H9 (cell line): ENCODE data around the gene TTYH2. TPM values are rescaled to one million over a fixed set of nuclear protein-coding genes. Genes with fewer than 3 reads are reported as not detected.

Experiments used
- DNase-seq: peaks from one replicate; pipeline ENCODE4 v3.0.0-alpha.2; 2017
- H2AFZ ChIP-seq: one replicate; pipeline ENCODE4 v1.6.1; 2013; ENCODE audit warnings: mild to moderate bottlenecking, low read length, control low read depth, moderate library complexity
- H2AK5ac ChIP-seq: 2 replicates; pipeline ENCODE4 v1.6.1; 2013; ENCODE audit warnings: low read length, control low read depth, mixed read lengths; ENCODE audit not compliant: insufficient read length
- H2BK120ac ChIP-seq: one replicate; pipeline ENCODE4 v1.6.1; 2013; ENCODE audit warnings: low read depth, mild to moderate bottlenecking, low read length, control low read depth, inconsistent platforms; ENCODE audit not compliant: poor library complexity, severe bottlenecking
- H2BK12ac ChIP-seq: 2 replicates; pipeline ENCODE4 v1.6.1; 2013; ENCODE audit warnings: low read length, control low read depth, mixed read lengths, low read depth; ENCODE audit not compliant: insufficient read length
- H2BK15ac ChIP-seq: 2 replicates; pipeline ENCODE4 v1.6.1; 2013; ENCODE audit warnings: low read depth, low read length, control low read depth
- H2BK20ac ChIP-seq: one replicate; pipeline ENCODE4 v1.6.1; 2013; ENCODE audit warnings: low read depth, mild to moderate bottlenecking, low read length, control low read depth, inconsistent platforms; ENCODE audit not compliant: poor library complexity, severe bottlenecking
- H2BK5ac ChIP-seq: 2 replicates; pipeline ENCODE4 v1.6.1; 2013; ENCODE audit warnings: low read length, control low read depth, mixed read lengths; ENCODE audit not compliant: insufficient read length
- H3K14ac ChIP-seq: 2 replicates; pipeline ENCODE4 v1.6.1; 2013; ENCODE audit warnings: low read length, control low read depth; ENCODE audit not compliant: insufficient read depth
- H3K18ac ChIP-seq: 2 replicates; pipeline ENCODE4 v1.6.1; 2013; ENCODE audit warnings: low read depth, mild to moderate bottlenecking, mixed read lengths, low read length, control low read depth; ENCODE audit not compliant: insufficient read length
- H3K23ac ChIP-seq: 2 replicates; pipeline ENCODE4 v1.6.1; 2013; ENCODE audit warnings: low read length, control low read depth, mixed read lengths, low read depth; ENCODE audit not compliant: insufficient read length
- H3K23me2 ChIP-seq: 2 replicates; pipeline ENCODE4 v1.6.1; 2013; ENCODE audit warnings: low read depth, mild to moderate bottlenecking, mixed read lengths, low read length, control low read depth; ENCODE audit not compliant: insufficient read length, poor library complexity, severe bottlenecking
- H3K27ac ChIP-seq: 2 replicates; pipeline ENCODE4 v1.5.1; 2013; ENCODE audit warnings: low read length, control low read depth, mixed read lengths, low read depth; ENCODE audit not compliant: insufficient read length
- H3K27me3 ChIP-seq: 2 replicates; pipeline ENCODE4 v1.6.1; 2013; ENCODE audit warnings: low read length, control low read depth, inconsistent platforms; ENCODE audit not compliant: insufficient read depth
- H3K4ac ChIP-seq: 2 replicates; pipeline ENCODE4 v1.6.1; 2013; ENCODE audit warnings: low read depth, mild to moderate bottlenecking, control low read depth, inconsistent platforms, low read length, moderate library complexity
- H3K4me1 ChIP-seq: 2 replicates; pipeline ENCODE4 v1.6.1; 2013; ENCODE audit warnings: low read length, control low read depth, inconsistent platforms; ENCODE audit not compliant: insufficient read depth
- H3K4me2 ChIP-seq: 2 replicates; pipeline ENCODE4 v1.6.1; 2013; ENCODE audit warnings: low read length, control low read depth, mixed read lengths; ENCODE audit not compliant: insufficient read length, insufficient read depth
- H3K56ac ChIP-seq: 2 replicates; pipeline ENCODE4 v1.6.1; 2013; ENCODE audit warnings: low read depth, mild to moderate bottlenecking, mixed read lengths, low read length, control low read depth; ENCODE audit not compliant: insufficient read length
- H3K79me1 ChIP-seq: 2 replicates; pipeline ENCODE4 v1.6.1; 2013; ENCODE audit warnings: low read depth, mild to moderate bottlenecking, moderate library complexity, low read length, control low read depth, inconsistent platforms; ENCODE audit not compliant: insufficient read depth, poor library complexity, severe bottlenecking
- H3K79me2 ChIP-seq: 2 replicates; pipeline ENCODE4 v1.6.1; 2013; ENCODE audit warnings: low read length, control low read depth, inconsistent platforms; ENCODE audit not compliant: insufficient read depth
- H3K9ac ChIP-seq: 2 replicates; pipeline ENCODE4 v1.6.1; 2013; ENCODE audit warnings: low read length, control low read depth, mixed read lengths; ENCODE audit not compliant: insufficient read length; ENCODE audit errors: extremely low read depth
- H3K9me3 ChIP-seq: one replicate; pipeline ENCODE4 v1.6.1; 2013; ENCODE audit warnings: low read depth, low read length, inconsistent platforms; ENCODE audit not compliant: control insufficient read depth
- H3T11ph ChIP-seq: one replicate; pipeline ENCODE4 v1.6.1; 2013; ENCODE audit warnings: mild to moderate bottlenecking, low read length, control low read depth, inconsistent platforms
- H4K20me1 ChIP-seq: one replicate; pipeline ENCODE4 v1.6.1; 2013; ENCODE audit not compliant: control insufficient read depth, insufficient read length, insufficient read depth
- H4K5ac ChIP-seq: 2 replicates; pipeline ENCODE4 v1.6.1; 2013; ENCODE audit warnings: low read depth, mild to moderate bottlenecking, mixed read lengths, low read length, control low read depth; ENCODE audit not compliant: insufficient read length
- H4K8ac ChIP-seq: replicated peaks from 2 replicates; pipeline ENCODE4 v1.6.1; 2013; ENCODE audit warnings: low read length, control low read depth, mixed read lengths, low read depth; ENCODE audit not compliant: insufficient read length
- H4K91ac ChIP-seq: 2 replicates; pipeline ENCODE4 v1.6.1; 2013; ENCODE audit warnings: low read depth, mild to moderate bottlenecking, moderate library complexity, mixed read lengths, low read length, control low read depth; ENCODE audit not compliant: insufficient read length
- H3K27ac Mint-ChIP-seq, 3 experiments: 2 replicates in 2 of 3; 3 replicates in 1 of 3; pipeline ENCODE4 v1.8.0; 2020 to 2021; ENCODE audit warnings: mixed read lengths in 3 of 3, mild to moderate bottlenecking in 1 of 3, moderate library complexity in 1 of 3
- H3K27me3 Mint-ChIP-seq: 2 replicates; pipeline ENCODE4 v1.8.0; 2021; ENCODE audit warnings: low read depth, mild to moderate bottlenecking, moderate library complexity, mixed read lengths
- H3K36me3 Mint-ChIP-seq, 3 experiments: 2 replicates in 2 of 3; 3 replicates in 1 of 3; pipeline ENCODE4 v1.8.0; 2020 to 2021; ENCODE audit warnings: low read depth in 3 of 3, mixed read lengths in 3 of 3; ENCODE audit not compliant: insufficient read depth in 1 of 3
- H3K4me1 Mint-ChIP-seq, 2 experiments: 2 replicates each; pipeline ENCODE4 v1.8.0; 2020; ENCODE audit warnings: mixed read lengths in 2 of 2
- H3K4me3 Mint-ChIP-seq, 2 experiments: 2 replicates in 1 of 2; 3 replicates in 1 of 2; pipeline ENCODE4 v1.8.0; 2020 to 2021; ENCODE audit warnings: mild to moderate bottlenecking in 2 of 2, mixed read lengths in 2 of 2, moderate library complexity in 1 of 2
- H3K9me3 Mint-ChIP-seq, 2 experiments: 2 replicates in 1 of 2; 3 replicates in 1 of 2; pipeline ENCODE4 v1.8.0; 2020; ENCODE audit warnings: mild to moderate bottlenecking in 2 of 2, mixed read lengths in 2 of 2, moderate library complexity in 1 of 2
- WGBS: extraction: QIAGEN DNeasy Blood & Tissue Kit; methylation state at CpG from one replicate; pipeline ENCODE4 v1.1.7; 2013; ENCODE audit warnings: missing lambda C conversion rate, low lambda C conversion rate, mixed read lengths; ENCODE audit not compliant: insufficient read length; ENCODE audit errors: extremely low coverage; 5-methylcytosine and 5-hydroxymethylcytosine counted together
- total RNA-seq: library from RNA; stranded (reverse); gene quantifications from 2 replicates; pipeline ENCODE4 v1.2.1, GENCODE V29; 2021
- TF ChIP-seq, protein P1 (sequence below): fragments of 200-600 bp; sonication (generic); conservative IDR thresholded peaks from 3 replicates; pipeline ENCODE4 v1.8.0; 2021; ENCODE audit warnings: antibody characterized with exemption, mild to moderate bottlenecking

Gene TTYH2
- total RNA-seq, 1 experiment from 2014 or later: 1.6 TPM

- Mint-ChIP-seq H3K9me3 (no peaks in the 10 kb centered on the region), H3K27ac (peak overlapping the region in 1 of 3 experiments; percentile 60; a peak in 2 of 7 replicates), H3K4me3 (no peak overlapping the region), H3K4me1 (peaks cover 16 to 33% of the 10 kb centered on the region in 2 experiments), H3K36me3 (no peaks in the 10 kb centered on the region), H3K27me3 (peaks cover 36% of the 10 kb centered on the region)
- H3K4me2 ChIP-seq: no peak overlapping the region
- no peak overlapping the region for H3K23ac ChIP-seq
- H3K79me2 ChIP-seq: no peaks in the 10 kb centered on the region
- no peaks in the 10 kb centered on the region for H3K23me2 ChIP-seq
- no peak overlapping the region for H3K56ac ChIP-seq
- no CpG with 5 or more reads among the region's 8 CpGs for WGBS
- no peak overlapping the region for H2BK5ac ChIP-seq
- H3K9me3 ChIP-seq: no peaks in the 10 kb centered on the region
- H3K9ac ChIP-seq: no peak overlapping the region
- no peaks in the 10 kb centered on the region for H3K27me3 ChIP-seq
- no peaks in the 10 kb centered on the region for H3K79me1 ChIP-seq
- H4K91ac ChIP-seq: no peak overlapping the region
- TF ChIP-seq, protein P1, sequence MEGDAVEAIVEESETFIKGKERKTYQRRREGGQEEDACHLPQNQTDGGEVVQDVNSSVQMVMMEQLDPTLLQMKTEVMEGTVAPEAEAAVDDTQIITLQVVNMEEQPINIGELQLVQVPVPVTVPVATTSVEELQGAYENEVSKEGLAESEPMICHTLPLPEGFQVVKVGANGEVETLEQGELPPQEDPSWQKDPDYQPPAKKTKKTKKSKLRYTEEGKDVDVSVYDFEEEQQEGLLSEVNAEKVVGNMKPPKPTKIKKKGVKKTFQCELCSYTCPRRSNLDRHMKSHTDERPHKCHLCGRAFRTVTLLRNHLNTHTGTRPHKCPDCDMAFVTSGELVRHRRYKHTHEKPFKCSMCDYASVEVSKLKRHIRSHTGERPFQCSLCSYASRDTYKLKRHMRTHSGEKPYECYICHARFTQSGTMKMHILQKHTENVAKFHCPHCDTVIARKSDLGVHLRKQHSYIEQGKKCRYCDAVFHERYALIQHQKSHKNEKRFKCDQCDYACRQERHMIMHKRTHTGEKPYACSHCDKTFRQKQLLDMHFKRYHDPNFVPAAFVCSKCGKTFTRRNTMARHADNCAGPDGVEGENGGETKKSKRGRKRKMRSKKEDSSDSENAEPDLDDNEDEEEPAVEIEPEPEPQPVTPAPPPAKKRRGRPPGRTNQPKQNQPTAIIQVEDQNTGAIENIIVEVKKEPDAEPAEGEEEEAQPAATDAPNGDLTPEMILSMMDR: no peak
- no peaks in the 10 kb centered on the region for H4K20me1 ChIP-seq
- no peak overlapping the region for H2BK15ac ChIP-seq
- DNase-seq: no peak
- no peak overlapping the region for H3K14ac ChIP-seq
- H2BK20ac ChIP-seq: no peak overlapping the region
- no peak overlapping the region for H2AK5ac ChIP-seq
- no peak overlapping the region for H4K5ac ChIP-seq
- no peak overlapping the region for H3K4ac ChIP-seq
- no peak overlapping the region for H2BK12ac ChIP-seq
- no peaks in the 10 kb centered on the region; the same call in 1 of the 2 replicates for H3K4me1 ChIP-seq
- H3K18ac ChIP-seq: no peak overlapping the region
- H2BK120ac ChIP-seq: no peak overlapping the region
- no peak overlapping the region for H2AFZ ChIP-seq
- no peak overlapping the region for H4K8ac ChIP-seq
- no peak overlapping the region for H3K27ac ChIP-seq
- no peak overlapping the region for H3T11ph ChIP-seq
Observed at GRCh38 chr17:74268558-74268957, 55.2 kb downstream of the TTYH2 start.
